Measurements from ENCODE around the gene EDN2. TPM values are rescaled to one million over a fixed set of nuclear protein-coding genes. Genes with fewer than 3 reads are reported as not detected.

EDN2 gene
- total and polyA plus RNA-seq, 2 donors from 2014 or later = 2.3 to 2.9 TPM

GRCh38 chr1:41434306-41434705, 50.2 kb downstream of the EDN2 start:
- Histone ChIP-seq H3K27ac (ENCODE audit: low read depth in 2 of 2, low read length in 2 of 2) (no peak overlapping the region), H3K36me3 (ENCODE audit: control insufficient read depth in 2 of 3, insufficient read depth in 3 of 3, low read length in 3 of 3) (no peaks in the 10 kb centered on the region), H3K9me3 (ENCODE audit: control insufficient read depth in 2 of 3, insufficient read depth in 1 of 3, low read length in 3 of 3) (no peaks in the 10 kb centered on the region), H3K4me3 (ENCODE audit: low read length in 3 of 3) (no peak overlapping the region), H3K27me3 (ENCODE audit: control insufficient read depth, insufficient read depth, low read length) (no peaks in the 10 kb centered on the region), H3K9ac (ENCODE audit: low read length in 3 of 3) (no peak overlapping the region), H3K4me1 (ENCODE audit: control insufficient read depth in 2 of 3, insufficient read depth in 2 of 3, low read depth in 1 of 3, low read length in 3 of 3) (peaks cover 0 to 10% (median 8%) of the 10 kb centered on the region in 3 donors)
- TF ChIP-seq, protein P1, sequence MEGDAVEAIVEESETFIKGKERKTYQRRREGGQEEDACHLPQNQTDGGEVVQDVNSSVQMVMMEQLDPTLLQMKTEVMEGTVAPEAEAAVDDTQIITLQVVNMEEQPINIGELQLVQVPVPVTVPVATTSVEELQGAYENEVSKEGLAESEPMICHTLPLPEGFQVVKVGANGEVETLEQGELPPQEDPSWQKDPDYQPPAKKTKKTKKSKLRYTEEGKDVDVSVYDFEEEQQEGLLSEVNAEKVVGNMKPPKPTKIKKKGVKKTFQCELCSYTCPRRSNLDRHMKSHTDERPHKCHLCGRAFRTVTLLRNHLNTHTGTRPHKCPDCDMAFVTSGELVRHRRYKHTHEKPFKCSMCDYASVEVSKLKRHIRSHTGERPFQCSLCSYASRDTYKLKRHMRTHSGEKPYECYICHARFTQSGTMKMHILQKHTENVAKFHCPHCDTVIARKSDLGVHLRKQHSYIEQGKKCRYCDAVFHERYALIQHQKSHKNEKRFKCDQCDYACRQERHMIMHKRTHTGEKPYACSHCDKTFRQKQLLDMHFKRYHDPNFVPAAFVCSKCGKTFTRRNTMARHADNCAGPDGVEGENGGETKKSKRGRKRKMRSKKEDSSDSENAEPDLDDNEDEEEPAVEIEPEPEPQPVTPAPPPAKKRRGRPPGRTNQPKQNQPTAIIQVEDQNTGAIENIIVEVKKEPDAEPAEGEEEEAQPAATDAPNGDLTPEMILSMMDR (IDR thresholded peaks at IDR 0.05; ENCODE audit: borderline replicate concordance, extremely low read depth, insufficient read depth) = no peak
- FAIRE-seq (no peak), DNase-seq (no peak)
- intact Hi-C loops (cut with DNase I) = no loop called here

DNA sequence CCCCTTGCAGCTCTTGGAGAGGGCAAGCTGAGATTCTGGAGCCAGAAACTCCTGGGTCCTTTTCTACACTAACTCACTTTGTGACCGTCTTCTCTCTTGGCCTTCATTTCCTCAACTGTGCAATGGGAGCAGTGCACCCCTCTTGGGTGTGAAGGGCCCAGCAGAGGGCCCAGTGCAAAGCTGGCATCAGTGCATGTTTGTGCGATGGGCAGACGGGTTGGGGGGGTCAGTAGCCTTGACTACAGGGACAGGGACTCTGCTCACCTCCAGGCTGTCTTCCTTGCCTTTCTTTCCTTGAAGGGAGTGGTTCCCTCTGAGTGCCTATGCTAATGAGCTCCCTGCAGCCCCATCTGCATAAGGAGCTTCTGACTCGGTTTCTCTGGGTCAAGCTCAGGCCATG, 51.0 kb downstream of the EDN2 start:
- no peak overlapping the region for H3K9ac ChIP-seq (ENCODE audit: low read length in 3 of 3)
- DNase-seq = peak in 1 of 5 donors; percentile 53
- no peak overlapping the region for H3K4me3 ChIP-seq (ENCODE audit: low read length in 3 of 3)

GRCh38 chr1:41432481-41433280, 51.8 kb downstream of the EDN2 start:
- Histone ChIP-seq H3K9me3 (ENCODE audit: control insufficient read depth in 2 of 3, insufficient read depth in 1 of 3, low read length in 3 of 3) (no peaks in the 10 kb centered on the region), H3K4me1 (ENCODE audit: control insufficient read depth in 2 of 3, insufficient read depth in 2 of 3, low read depth in 1 of 3, low read length in 3 of 3) (peaks cover 0 to 10% (median 8%) of the 10 kb centered on the region in 3 donors), H3K9ac (ENCODE audit: low read length in 3 of 3) (no peak overlapping the region), H3K27ac (ENCODE audit: low read depth in 2 of 2, low read length in 2 of 2) (no peak overlapping the region), H3K27me3 (ENCODE audit: control insufficient read depth, insufficient read depth, low read length) (no peaks in the 10 kb centered on the region), H3K4me3 (ENCODE audit: low read length in 3 of 3) (no peak overlapping the region), H3K36me3 (ENCODE audit: control insufficient read depth in 2 of 3, insufficient read depth in 3 of 3, low read length in 3 of 3) (no peaks in the 10 kb centered on the region)
- FAIRE-seq (no peak), DNase-seq (peak; percentile 67 to 94 (median 77))
- TF ChIP-seq, protein P1 (IDR thresholded peaks at IDR 0.05; ENCODE audit: borderline replicate concordance, extremely low read depth, insufficient read depth) = peak; percentile 86
- intact Hi-C loops (cut with DNase I) = no loop called here

More for the DNA sequence above, 51.0 kb downstream of the EDN2 start:
- no peaks in the 10 kb centered on the region for H3K36me3 ChIP-seq (ENCODE audit: control insufficient read depth in 2 of 3, insufficient read depth in 3 of 3, low read length in 3 of 3)
- peaks cover 0 to 10% (median 8%) of the 10 kb centered on the region in 3 donors for H3K4me1 ChIP-seq (ENCODE audit: control insufficient read depth in 2 of 3, insufficient read depth in 2 of 3, low read depth in 1 of 3, low read length in 3 of 3)
- H3K27ac ChIP-seq (ENCODE audit: low read depth in 2 of 2, low read length in 2 of 2) = no peak overlapping the region
- FAIRE-seq = no peak
- TF ChIP-seq, protein P1 (IDR thresholded peaks at IDR 0.05; ENCODE audit: borderline replicate concordance, extremely low read depth, insufficient read depth) = no peak
- H3K27me3 ChIP-seq (ENCODE audit: control insufficient read depth, insufficient read depth, low read length) = no peaks in the 10 kb centered on the region
- no peaks in the 10 kb centered on the region for H3K9me3 ChIP-seq (ENCODE audit: control insufficient read depth in 2 of 3, insufficient read depth in 1 of 3, low read length in 3 of 3)
- intact Hi-C loops (cut with DNase I) = no loop called here
